Activated CD4-positive, CD25-positive, alpha-beta regulatory T cell treated with anti-CD3 and anti-CD28 coated beads, Interleukin-2, amount 50 U/mL, for 16 hours (primary cell): ENCODE measurements around the gene SCN4B.

Source experiments
- DNase-seq: peaks from one replicate; pipeline ENCODE4 v3.0.0-alpha.2; 2020; ENCODE audit warnings: low read depth, low spot score

Gene SCN4B

DNA sequence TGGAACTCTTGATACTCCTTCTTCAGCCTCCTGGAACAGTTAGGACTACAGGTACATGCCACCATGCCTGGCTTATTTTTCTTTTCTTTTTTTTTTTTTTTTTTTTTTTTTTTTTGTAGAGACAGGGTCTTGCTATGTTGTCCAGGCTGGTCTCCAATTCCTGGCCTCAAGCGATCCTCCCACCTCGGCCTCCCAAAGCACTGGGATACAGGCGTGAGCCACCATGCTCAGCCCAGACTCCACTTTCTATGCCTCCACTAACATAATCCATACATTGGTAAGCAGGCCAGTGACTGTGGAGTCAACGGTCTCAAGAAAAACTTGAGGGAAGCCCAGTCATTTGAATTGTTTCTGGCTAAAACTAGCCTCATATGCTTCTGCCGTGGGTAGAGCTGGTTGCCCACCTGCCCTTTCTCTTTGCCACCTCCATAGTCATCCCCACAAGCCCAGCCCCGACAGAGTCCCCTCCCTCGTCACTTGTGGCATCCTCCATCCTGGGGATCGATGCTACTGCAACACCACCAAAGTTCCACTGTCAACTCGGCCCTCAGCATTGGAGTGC is 21.5 kb upstream of the SCN4B start:
- DNase-seq: no peak

DNA sequence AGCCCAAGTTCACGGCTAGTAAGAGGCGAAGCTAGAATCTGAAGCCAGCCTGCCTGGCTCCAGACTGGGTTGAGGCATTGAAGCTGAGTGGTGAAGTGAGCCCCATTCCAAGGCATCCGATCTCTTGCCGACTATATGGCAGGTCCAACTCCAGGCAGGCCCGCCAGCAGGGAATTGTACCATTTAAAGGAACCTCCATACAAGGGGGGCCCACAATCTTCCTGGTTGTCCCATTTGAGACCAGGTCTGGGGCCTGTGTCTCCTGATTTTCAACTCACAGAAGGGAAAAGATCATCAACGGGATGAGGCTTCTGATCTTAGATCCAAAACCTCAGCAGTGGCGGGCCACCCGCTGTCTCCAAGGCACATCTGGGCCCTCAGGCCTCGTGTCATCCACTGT is 19.7 kb upstream of the SCN4B start:
- no peak for DNase-seq

DNA sequence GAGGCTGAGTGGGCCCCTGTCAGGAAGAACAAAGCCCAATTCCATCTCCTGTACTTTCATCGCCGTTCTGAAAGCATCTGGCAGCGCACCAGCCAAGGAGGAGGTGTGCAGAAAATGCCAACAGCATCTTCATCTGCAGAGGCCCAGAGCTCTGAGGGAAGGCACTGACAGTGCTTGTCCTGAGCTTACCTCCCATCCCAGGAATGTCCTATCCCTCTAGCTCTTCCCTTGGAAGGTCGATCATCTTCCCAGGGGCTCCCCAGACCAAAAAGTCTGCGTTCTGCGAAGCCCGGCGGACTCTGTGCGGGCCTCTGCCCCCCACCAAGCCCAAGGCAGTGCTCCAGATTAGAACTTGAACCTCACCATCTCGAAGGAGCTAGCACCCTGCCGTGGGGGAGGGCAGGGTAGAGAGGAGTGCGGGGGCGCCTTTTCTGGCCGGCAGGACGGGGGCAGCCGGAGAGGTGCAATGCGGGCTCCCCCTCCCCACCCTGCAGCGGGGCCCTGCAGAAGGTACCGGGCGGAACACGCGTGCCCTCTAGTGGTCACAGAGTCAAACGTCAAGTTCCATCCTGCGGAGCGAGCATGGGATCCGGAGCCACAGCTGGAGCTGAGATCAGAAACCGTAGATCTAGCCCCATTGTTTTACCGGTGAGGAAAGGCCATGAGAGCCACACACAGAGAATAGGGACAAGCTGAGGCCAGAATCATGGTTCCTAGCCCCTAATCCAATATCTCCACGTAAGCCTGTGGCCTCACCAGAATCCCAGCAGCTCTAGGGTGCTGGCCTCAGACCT is 18.8 kb upstream of the SCN4B start:
- peak; percentile 43 for DNase-seq

DNA sequence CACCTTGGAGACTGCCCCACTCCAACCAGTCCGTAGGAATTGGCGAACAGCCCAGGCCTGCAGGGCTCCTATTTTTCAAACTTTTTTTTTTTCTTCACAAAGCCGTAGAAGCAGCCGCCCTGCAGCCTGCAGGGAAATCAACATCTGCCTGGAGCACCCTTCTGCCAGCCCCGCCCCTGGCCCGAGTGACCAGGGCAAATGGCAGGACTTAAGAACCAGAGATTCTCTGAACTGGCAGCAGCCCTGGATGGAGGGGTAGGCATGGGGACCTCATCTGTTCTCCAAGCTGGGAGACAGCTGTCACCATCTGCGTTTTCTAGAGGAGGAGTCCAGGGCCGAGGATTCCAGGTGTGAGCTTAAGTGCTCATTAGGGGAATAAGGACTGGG is 18.3 kb upstream of the SCN4B start:
- no peak for DNase-seq

DNA sequence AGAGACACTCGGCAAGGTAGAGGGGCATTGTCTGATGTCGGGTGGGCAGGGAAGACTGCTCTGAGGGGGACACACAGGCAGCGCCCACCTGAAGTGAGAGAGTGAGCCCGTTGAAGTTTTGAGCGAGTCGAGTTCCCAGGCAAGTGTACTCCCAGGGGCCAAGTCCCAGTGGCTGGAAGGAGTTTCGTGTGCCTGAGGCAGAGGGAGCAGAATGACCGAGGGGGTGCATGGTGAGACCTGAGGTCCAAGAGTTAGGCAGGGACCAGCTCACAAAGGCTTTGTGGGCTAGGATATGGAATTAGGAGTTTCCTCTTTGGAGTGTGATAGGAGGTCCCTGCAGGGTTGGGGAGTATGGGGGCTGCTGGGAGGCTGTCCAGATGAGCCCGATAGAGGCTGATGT is 17.6 kb upstream of the SCN4B start:
- no peak for DNase-seq

DNA sequence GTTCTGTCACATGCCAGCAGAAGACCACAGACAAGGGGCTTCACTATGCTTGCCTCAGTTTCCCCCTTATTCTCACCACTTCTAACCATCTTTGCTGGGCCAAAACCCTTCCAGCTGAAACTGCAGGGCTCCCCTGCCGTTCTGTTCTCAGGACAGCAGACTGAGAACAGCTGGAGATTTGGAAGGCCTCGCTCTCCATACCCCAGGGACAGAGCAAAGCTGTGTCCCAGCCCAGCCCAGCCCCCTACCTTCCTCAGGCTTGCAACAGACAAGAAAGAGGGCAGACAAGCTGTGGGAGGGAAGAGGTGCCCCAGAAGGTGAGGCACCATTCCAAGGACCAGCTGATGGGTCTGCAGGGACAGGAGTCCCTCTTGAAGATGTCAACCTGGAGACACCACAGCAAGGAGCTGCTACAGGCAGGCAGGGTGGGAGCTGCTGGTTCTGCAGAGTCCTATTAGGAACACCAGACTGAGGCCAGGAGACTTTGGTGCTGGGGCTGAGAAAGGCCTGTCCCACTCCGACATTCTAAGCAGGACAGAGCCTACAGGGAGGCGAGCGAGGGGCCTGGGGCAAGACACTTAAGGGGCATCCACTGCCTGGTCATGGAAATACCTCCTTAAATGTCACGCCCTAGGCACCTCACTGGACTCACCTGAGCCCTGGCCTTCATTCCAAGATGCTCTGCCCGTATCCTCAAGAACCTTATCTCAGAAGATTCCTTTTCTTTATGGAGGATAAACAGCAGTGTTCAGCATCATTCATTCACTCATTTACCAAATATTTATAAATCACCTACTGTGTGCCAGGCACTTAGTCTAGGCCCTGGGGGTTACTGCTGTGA is 16.9 kb upstream of the SCN4B start:
- DNase-seq: no peak

DNA sequence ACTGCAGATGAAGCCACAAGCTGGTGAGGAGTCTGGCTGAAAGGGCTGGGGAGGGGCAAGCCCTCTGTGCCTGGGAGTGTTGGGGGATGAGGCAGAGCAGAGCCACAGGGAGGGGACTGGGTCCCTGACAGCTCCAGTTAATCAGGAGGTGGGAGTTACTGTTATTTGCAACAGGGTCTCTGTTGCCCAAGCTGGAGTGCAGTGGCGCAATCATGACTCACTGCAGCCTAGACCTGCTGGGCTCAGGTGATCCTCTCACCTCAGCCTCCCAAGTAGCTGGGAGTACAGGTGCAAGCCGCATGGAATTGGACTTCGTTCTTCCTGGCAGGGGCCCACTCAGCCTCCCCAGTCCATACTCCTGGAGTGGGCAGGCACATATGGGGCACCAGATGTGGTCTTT is 16.1 kb upstream of the SCN4B start:
- no peak for DNase-seq

DNA sequence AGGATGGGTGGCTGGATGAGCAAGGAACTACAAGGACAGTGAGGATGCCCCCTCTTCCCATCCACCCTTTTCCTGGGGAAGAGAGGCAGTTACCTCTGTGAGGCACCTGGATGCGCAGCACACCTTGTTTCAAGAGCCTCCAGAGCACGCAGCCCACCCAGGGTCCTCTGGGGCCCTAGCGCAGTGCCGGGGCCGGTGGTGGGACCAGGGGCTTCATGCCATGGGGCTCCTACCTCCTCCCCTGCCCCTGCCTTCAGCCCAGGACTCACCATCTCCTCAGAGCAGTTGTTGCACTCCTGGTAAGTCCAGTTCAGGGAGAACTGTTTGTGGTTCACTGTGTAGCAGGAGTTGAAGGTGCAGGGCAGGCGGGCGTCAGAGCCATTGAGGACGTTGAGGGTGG is 15.7 kb upstream of the SCN4B start:
- no peak for DNase-seq

DNA sequence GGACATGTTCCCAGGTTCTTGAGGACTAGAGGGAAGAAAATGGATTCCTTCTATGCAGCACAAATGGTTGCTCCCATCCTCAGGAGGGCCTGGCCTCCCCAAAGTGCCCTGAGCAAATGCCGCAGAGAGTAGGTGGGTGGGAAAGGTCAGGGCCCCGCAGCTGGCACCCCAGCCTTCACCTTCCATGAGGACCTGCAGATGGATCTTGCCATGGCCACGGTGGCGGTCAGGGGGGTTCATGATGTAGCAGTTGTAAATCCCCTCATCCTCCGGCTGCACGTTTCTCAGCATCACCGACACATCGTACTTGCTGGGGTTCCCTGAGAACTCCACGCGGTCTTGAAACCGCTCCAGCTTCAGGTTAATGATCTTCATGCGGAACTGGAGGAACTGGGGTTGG is 15.3 kb upstream of the SCN4B start:
- DNase-seq: no peak

DNA sequence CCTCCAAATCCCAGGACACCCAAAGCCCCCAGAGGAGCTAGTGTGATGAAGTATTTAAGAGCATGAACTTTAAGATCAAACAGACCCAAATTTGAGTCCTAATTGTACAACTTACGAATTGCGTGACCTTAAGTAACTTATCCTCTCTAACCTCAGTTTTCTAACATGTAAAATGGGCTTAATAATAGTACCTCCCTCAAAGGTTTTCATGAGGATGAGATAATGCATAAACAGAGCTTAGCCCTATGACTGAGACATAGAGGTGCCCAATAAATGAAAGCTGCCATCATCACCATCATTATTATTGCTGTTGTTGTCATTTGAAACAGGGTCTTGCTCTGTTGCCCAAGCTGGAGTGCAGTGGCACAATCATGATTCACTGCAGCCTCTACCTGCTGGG is 14.6 kb upstream of the SCN4B start:
- no peak for DNase-seq

DNA sequence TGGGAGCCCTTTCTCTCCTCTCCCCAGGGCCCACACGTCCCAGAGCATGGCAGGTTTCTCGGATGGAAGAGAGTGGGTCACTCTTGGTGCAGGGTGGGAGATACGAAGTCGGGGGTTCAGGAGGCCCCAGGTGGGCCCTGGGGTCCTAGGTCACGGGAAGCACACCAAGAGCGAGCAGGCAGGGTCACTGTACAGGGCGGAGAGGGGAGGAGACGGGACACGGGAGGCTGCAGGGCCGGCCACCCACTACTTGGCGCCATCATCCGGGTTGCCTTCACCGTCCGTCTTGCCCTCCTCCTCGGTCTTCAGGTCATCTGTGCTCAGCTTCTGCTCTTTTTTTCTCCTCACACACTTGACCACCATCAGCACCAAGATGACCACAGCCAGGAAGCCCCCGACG is 14.0 kb upstream of the SCN4B start:
- no peak for DNase-seq

DNA sequence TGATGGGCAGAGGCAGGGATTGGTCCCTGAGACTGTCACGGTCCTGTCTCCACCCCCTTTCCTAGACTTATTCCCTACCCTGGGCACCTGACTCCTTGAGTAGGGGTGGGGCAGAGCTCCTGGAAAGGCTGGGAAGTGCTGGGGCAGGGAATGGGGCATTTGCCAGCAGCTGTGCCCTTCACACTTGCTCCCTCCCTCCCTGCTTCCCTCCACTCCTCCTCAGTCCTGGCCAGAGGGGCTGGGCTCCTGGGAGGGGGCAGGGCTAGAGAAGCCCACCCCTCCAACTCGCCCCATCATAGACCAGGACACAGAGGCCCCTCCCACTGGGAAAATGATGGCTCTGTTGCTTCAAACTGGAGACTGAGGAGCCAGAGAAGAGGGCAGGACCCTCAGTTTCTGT is 12.3 kb upstream of the SCN4B start:
- no peak for DNase-seq

DNA sequence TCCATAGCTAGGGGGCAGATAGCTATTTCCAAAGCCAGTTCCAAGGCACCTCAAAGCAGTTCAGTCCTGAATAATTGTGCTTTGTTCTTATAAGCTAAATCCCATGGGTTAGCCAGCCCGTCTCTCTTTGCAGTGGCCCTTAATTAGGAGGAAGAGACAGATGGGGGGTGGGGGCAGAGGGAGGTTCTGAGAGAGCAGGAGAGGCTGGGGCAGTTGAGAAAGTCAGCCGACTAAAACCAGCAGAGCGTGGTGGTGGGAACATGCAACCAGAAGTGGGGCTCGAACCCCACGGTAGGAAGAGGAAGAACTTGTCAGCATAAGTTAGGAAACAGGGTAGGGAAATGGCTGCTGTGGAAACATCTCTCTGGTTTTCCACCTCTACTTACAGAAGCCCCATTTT is 10.9 kb upstream of the SCN4B start:
- DNase-seq: no peak

DNA sequence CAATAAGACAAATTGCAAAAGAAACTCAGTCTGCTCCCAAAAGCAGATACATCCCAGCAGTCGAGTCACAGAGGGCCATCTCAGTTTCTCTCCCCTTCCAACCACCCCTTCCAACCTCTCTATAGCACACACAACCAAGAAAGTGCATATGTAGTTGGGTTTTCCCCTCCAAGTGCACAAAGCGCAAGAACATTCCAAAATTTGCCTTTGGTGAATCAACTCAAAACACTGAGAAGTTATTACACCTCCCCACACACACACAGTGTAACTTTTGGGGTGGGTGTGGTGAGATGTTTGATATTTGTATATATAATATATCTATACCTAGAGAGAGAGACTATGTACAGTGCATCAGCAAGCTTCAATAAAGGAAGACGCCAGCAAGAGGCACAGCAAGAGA is 10.2 kb upstream of the SCN4B start:
- DNase-seq: no peak

DNA sequence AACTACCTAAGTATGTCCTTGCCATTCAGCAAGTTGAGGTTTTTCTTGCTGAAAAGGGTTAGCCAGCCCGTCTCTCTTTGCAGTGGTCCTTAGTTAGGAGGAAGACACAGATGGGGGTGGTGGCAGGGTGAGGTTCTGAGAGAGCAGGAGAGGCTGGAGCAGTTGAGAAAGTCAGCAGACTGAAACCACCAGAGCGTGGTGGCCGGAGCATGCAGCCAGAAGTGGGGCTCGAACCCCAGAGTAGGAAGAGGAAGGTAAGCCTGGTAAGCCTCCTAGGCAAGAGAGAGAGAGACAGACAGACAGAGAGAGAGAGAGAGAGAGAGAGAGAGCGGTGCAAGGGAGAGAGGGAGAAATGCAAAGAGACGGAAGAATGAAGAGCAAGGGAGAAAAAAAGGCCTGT is 9.2 kb upstream of the SCN4B start:
- no peak for DNase-seq

DNA sequence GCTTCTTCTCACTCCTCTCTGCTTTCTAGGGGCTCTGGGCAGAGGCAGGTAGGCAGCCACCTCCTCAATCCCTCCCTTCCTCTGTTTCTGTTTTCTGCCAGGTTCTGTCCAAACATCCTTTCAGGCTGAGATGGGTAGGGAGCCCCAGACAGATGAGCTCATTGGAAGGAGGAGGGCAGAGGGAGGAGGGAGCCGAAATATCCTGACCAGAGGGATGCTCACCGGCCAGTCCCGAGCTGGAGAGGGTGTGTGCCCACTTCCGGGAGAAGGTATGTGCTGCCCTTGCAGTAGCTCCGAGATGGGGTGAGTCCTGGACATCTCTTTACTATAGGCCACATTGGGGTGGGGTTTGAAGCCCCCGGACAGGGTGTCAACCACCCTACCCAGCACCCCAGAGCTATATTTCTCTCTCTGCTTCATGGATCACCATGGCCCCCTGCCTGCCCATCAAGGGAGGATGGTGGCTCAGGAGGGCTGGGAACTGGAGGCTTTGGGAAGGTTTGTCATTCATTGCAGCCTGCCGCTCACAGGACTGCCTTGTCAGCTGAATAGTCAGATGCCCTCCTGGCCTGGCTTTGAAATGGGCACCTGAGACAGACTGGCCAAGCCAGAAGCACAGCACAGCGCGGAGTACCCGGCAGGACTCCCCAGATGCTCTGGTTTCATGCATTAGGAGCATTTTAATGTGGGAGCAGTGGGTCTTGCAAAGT is 4.7 kb upstream of the SCN4B start:
- no peak for DNase-seq

DNA sequence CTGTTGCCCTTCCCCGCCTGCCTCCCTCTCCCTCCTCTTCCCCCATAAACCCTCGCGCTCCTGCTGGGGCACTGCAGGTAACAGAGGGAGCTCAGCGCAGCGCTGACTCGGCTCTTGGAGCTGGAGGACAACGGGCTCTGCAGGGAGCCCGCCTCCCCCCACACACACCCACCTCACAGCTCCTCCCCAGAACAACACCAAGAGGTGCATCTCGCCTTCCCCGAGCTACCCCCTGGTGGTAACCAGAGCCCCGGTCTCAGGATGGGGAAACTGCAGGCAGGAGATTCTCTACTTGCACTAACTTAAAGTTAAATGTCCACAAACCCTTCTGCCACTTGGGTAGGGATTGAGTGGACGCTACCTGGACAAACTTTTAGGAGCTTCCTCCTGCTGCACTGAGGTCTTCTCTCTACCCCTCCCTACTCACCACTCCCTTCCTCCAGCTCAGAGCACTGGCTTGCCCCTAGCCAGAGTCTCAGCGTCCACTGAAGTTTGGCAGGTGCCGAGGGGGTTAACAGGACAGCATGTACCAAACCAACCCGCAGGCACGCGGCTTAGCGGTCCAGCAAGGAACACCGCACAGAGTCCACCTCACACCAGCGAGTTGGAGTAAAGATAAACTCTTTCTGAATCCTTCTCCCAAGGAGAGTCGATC is 4.0 kb upstream of the SCN4B start:
- DNase-seq: no peak

DNA sequence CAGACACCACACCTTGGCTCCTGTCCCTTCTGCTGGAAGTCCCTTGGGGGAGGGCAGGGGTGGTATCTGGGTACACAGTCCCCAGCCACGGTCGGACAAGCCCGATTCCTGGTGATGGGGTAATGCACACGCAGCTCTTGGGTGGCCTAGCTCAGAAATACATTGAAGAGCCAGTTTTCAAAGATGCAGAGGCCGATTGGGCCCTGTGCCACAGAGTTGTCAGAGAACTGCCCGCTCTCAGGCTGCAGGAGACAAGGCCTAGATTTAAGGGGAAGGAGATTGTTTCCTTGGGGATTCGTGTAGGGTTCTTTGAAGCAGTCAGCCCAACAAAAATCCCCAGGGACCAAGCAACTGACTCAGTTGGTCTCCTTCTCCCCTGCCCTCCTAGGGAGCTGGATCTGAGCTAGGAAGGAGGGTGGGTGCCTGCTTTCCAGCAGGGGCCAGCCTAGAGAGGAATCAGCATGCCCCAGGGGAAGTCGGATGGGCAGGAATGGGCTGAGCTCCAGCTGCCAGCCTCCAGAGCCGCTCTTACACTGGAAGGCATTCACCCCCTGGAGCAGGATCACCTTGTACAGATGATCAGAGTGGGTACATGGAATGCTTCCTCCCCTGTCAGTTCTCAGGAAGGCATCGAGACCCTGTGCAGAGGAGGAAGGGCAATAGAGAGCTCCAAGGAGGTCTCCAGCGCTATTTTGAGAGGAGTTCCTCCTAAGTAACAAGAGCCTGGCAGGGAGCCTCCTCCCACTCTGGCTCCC is 3.3 kb upstream of the SCN4B start:
- no peak for DNase-seq

DNA sequence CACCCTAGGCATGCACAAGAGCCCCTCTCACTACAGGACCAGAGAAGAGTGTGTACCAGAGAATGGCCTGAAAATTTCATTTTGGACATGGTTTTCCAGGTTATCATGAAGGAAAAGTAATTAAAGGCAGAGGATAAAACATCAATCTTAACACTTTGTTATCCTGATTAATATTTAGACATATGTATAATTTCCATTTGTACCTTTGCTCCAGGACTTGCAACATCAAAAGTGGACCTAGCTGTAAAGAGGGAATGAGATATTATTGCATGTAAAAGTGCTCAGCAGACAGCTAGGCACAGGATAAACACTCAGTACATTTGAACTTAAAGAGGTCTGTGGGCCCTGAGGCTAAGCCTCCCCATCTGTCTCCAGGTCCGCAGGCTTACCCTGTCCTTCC is 2.0 kb upstream of the SCN4B start:
- no peak for DNase-seq

DNA sequence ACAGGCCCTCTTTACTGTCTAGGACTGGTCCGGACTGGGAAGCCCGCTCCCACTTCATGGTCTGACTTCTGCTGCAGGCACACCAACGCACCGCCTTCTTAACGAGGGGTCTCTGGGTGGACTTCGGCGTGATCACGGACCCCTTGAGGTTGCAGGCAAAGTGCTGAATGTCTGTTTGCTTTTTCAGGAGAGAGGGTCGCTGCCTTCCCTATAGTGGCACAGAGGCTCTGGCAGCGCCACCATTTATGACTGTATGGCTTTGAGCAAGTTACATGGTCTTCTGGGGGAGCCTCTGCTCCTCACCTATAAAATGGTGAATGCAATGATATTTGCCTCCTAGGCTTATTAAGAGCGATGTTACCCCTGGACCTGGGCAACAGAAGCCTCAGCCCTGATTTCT is 1.4 kb upstream of the SCN4B start:
- no peak for DNase-seq

DNA sequence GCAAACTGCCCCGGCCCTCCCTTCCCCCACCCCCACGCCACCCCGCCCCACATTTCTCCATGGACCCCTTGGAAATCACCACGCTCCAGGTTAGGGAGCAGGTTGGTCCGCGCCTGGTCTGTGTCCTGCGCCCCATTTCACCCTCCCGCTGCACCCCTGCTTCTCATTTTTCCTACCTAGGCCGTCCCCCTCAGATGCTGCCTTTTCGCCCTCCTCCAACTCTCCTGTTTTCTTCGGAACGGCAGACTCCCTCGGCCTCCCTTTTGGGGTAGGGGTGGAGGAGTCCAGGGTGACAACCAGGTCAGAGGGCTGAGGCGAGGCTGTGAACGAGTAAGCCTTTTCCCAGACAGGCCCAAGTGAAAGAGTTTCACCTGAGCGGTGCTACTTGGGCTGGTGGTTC is 893 bp upstream of the SCN4B start:
- DNase-seq: no peak
